SU-DHL-6 (cell line): ENCODE results near the gene OR1S2.

Source experiments
- CTCF ChIP-seq: fragments of 200-600 bp; sonication (generic); IDR thresholded peaks from one replicate; pipeline ENCODE4 v1.5.1; 2017; ENCODE audit warnings: antibody characterized with exemption, mild to moderate bottlenecking, low read length, moderate library complexity; ENCODE audit not compliant: insufficient read depth, poor library complexity, severe bottlenecking
- EZH2phosphoT487 ChIP-seq: fragments of 200-600 bp; sonication (generic), shearing (Covaris generic); conservative IDR thresholded peaks from 2 replicates; pipeline ENCODE4 v1.6.1; 2018; ENCODE audit warnings: mild to moderate bottlenecking, antibody characterized with exemption, low read length, moderate library complexity, mixed read lengths

- TF ChIP-seq CTCF (no peak), EZH2phosphoT487 (no peak)
Measured at GRCh38 chr11:58222721-58223120, 18.8 kb upstream of the OR1S2 start.
